Nephron (organoid): ENCODE results near the gene IL36B.

Experiments used
- H3K27ac Mint-ChIP-seq, 3 experiments: 2 replicates each; pipeline ENCODE4 v1.8.0; 2020; ENCODE audit warnings: mixed read lengths in 3 of 3, mild to moderate bottlenecking in 2 of 3, moderate library complexity in 1 of 3
- H3K27me3 Mint-ChIP-seq: 2 replicates; pipeline ENCODE4 v1.8.0; 2021; ENCODE audit warnings: low read depth, mild to moderate bottlenecking, moderate library complexity, mixed read lengths
- H3K36me3 Mint-ChIP-seq: 2 replicates; pipeline ENCODE4 v1.8.0; 2020; ENCODE audit warnings: low read depth, mixed read lengths
- H3K4me1 Mint-ChIP-seq: 2 replicates; pipeline ENCODE4 v1.8.0; 2020; ENCODE audit warnings: mixed read lengths
- H3K4me3 Mint-ChIP-seq, 3 experiments: 2 replicates each; pipeline ENCODE4 v1.8.0; 2020; ENCODE audit warnings: mild to moderate bottlenecking in 3 of 3, mixed read lengths in 3 of 3, moderate library complexity in 2 of 3
- H3K9me3 Mint-ChIP-seq: 2 replicates; pipeline ENCODE4 v1.8.0; 2020; ENCODE audit warnings: mixed read lengths
- CTCF ChIP-seq, 3 experiments: fragments of 200-600 bp; sonication (generic); IDR thresholded peaks; one replicate each; pipeline ENCODE4 v1.5.0; 2021; ENCODE audit warnings: antibody characterized with exemption in 3 of 3; ENCODE audit not compliant: unreplicated experiment in 3 of 3

Gene IL36B

GRCh38 chr2:113072584-113072983 is 19.9 kb upstream of the IL36B start:
- Mint-ChIP-seq H3K4me1 (no peaks in the 10 kb centered on the region), H3K9me3 (no peaks in the 10 kb centered on the region), H3K36me3 (no peaks in the 10 kb centered on the region), H3K4me3 (no peak overlapping the region), H3K27me3 (peaks cover 38% of the 10 kb centered on the region), H3K27ac (no peak overlapping the region)
- no peak for TF ChIP-seq CTCF (IDR thresholded peaks at IDR 0.05; ENCODE audit: unreplicated experiment in 3 of 3)

- no peak for TF ChIP-seq CTCF (IDR thresholded peaks at IDR 0.05; ENCODE audit: unreplicated experiment in 3 of 3)
- H3K9me3 Mint-ChIP-seq: no peaks in the 10 kb centered on the region
- H3K4me1 Mint-ChIP-seq: no peaks in the 10 kb centered on the region
- H3K36me3 Mint-ChIP-seq: no peaks in the 10 kb centered on the region
- H3K27me3 Mint-ChIP-seq: peaks cover 36% of the 10 kb centered on the region
- H3K4me3 Mint-ChIP-seq: no peak overlapping the region
- no peak overlapping the region for H3K27ac Mint-ChIP-seq
Observed at GRCh38 chr2:113070606-113070975, 17.9 kb upstream of the IL36B start.

- no peaks in the 10 kb centered on the region for H3K4me1 Mint-ChIP-seq
- no peak for TF ChIP-seq CTCF (IDR thresholded peaks at IDR 0.05; ENCODE audit: unreplicated experiment in 3 of 3)
Observed at GRCh38 chr2:113069676-113070605, 17.3 kb upstream of the IL36B start.

GRCh38 chr2:113068706-113069485 is 16.2 kb upstream of the IL36B start:
- Mint-ChIP-seq H3K9me3 (peaks cover 6% of the 10 kb centered on the region), H3K4me3 (no peak overlapping the region), H3K27me3 (peaks cover 38% of the 10 kb centered on the region), H3K4me1 (no peaks in the 10 kb centered on the region), H3K36me3 (no peaks in the 10 kb centered on the region), H3K27ac (no peak overlapping the region)
- no peak for TF ChIP-seq CTCF (IDR thresholded peaks at IDR 0.05; ENCODE audit: unreplicated experiment in 3 of 3)

More at GRCh38 chr2:113069676-113070605, 17.3 kb upstream of the IL36B start:
- Mint-ChIP-seq H3K27ac (no peak overlapping the region), H3K4me3 (no peak overlapping the region), H3K9me3 (peaks cover 5% of the 10 kb centered on the region), H3K27me3 (peaks cover 34% of the 10 kb centered on the region), H3K36me3 (no peaks in the 10 kb centered on the region)

- no peaks in the 10 kb centered on the region for H3K36me3 Mint-ChIP-seq
- no peak overlapping the region for H3K4me3 Mint-ChIP-seq
- peaks cover 8% of the 10 kb centered on the region for H3K9me3 Mint-ChIP-seq
- no peaks in the 10 kb centered on the region for H3K4me1 Mint-ChIP-seq
- H3K27me3 Mint-ChIP-seq: peaks cover 39% of the 10 kb centered on the region
- H3K27ac Mint-ChIP-seq: no peak overlapping the region
- no peak for TF ChIP-seq CTCF (IDR thresholded peaks at IDR 0.05; ENCODE audit: unreplicated experiment in 3 of 3)
Observed at GRCh38 chr2:113068249-113068648, 15.6 kb upstream of the IL36B start.
